Nephron progenitor cell (in vitro differentiated cells): ENCODE data around the gene SEMA5B.

Experiments
- DNase-seq: peaks from one replicate; pipeline ENCODE4 v3.0.0; 2021
- H3K27ac Mint-ChIP-seq: 2 replicates; pipeline ENCODE4 v1.8.0; 2021; ENCODE audit warnings: mild to moderate bottlenecking, moderate library complexity, mixed read lengths
- H3K27me3 Mint-ChIP-seq: 2 replicates; pipeline ENCODE4 v1.8.0; 2021; ENCODE audit warnings: mild to moderate bottlenecking, low read depth, mixed read lengths; ENCODE audit not compliant: poor library complexity
- H3K36me3 Mint-ChIP-seq: 2 replicates; pipeline ENCODE4 v1.8.0; 2021; ENCODE audit warnings: low read depth, mixed read lengths
- H3K4me1 Mint-ChIP-seq: 2 replicates; pipeline ENCODE4 v1.8.0; 2021; ENCODE audit warnings: mixed read lengths
- H3K4me3 Mint-ChIP-seq: 2 replicates; pipeline ENCODE4 v1.8.0; 2021; ENCODE audit warnings: mild to moderate bottlenecking, moderate library complexity, mixed read lengths
- H3K9me3 Mint-ChIP-seq: 2 replicates; pipeline ENCODE4 v1.8.0; 2021; ENCODE audit warnings: mild to moderate bottlenecking, moderate library complexity, mixed read lengths
- TF ChIP-seq, protein P1 (sequence below): fragments of 200-600 bp; sonication (generic); IDR thresholded peaks from 2 replicates; pipeline ENCODE4 v1.5.0; 2021; ENCODE audit warnings: antibody characterized with exemption

SEMA5B gene, protein sequence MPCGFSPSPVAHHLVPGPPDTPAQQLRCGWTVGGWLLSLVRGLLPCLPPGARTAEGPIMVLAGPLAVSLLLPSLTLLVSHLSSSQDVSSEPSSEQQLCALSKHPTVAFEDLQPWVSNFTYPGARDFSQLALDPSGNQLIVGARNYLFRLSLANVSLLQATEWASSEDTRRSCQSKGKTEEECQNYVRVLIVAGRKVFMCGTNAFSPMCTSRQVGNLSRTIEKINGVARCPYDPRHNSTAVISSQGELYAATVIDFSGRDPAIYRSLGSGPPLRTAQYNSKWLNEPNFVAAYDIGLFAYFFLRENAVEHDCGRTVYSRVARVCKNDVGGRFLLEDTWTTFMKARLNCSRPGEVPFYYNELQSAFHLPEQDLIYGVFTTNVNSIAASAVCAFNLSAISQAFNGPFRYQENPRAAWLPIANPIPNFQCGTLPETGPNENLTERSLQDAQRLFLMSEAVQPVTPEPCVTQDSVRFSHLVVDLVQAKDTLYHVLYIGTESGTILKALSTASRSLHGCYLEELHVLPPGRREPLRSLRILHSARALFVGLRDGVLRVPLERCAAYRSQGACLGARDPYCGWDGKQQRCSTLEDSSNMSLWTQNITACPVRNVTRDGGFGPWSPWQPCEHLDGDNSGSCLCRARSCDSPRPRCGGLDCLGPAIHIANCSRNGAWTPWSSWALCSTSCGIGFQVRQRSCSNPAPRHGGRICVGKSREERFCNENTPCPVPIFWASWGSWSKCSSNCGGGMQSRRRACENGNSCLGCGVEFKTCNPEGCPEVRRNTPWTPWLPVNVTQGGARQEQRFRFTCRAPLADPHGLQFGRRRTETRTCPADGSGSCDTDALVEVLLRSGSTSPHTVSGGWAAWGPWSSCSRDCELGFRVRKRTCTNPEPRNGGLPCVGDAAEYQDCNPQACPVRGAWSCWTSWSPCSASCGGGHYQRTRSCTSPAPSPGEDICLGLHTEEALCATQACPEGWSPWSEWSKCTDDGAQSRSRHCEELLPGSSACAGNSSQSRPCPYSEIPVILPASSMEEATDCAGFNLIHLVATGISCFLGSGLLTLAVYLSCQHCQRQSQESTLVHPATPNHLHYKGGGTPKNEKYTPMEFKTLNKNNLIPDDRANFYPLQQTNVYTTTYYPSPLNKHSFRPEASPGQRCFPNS

DNA sequence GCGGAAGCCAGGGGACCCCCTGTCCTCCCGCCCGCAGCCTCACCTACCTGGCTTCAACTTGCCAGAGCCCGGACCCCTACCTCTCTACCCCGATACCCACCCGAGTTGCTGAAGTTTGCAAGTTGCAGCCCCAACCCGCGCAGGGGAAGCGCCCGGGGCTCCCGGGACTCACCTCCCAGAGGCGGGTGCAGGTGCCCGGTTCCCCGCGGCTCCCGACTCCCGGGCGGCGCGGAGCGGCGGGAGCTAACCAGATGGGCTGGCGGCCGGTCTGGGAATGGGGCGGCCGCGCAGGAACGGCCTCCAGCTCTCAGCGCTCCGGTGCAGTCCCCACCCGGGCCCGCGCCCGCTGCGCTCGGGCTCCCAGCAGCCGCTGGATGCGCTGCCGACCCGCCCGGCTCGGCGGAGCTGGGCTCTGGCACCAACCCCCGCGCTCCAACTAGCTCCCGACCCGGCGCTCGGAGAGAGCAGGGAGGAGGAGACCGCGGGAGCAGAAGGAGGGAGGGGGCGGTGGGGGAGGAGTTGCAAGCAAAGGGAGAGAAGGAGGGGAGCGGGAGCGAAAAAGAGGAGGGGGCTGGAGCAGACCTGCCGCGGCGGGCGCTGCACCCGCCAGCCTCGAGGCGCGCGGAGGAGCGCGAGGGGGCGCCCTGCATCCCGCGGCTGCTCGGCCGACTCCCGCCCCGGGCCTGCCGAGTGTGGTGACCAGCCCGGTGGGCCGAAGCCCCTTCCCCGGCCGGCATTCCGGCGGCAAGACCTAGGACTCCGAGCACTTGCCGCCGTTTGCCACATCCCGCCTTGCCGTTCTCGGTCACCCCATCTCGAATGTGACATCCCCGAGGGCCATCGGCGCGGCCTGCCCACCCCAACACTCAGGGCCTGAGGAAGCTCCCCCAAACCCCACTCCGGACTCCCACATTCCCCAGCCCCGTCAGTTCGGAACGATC, at the start of gene SEMA5B:
TSS of gene SEMA5B (minus strand) at position 472 of the 941 bp plus-strand sequence. CDS start 66,500 bp downstream, outside the sequence.
- Mint-ChIP-seq H3K27ac (no peak within 1 kb of the TSS), H3K36me3 (no peaks in the 10 kb centered on the region), H3K4me1 (peaks cover 32% of the 10 kb centered on the region), H3K27me3 (peaks cover 66% of the 10 kb centered on the region), H3K9me3 (peaks cover 10% of the 10 kb centered on the region), H3K4me3 (peak within 1 kb of the TSS; percentile 85)
- TF ChIP-seq, protein P1, sequence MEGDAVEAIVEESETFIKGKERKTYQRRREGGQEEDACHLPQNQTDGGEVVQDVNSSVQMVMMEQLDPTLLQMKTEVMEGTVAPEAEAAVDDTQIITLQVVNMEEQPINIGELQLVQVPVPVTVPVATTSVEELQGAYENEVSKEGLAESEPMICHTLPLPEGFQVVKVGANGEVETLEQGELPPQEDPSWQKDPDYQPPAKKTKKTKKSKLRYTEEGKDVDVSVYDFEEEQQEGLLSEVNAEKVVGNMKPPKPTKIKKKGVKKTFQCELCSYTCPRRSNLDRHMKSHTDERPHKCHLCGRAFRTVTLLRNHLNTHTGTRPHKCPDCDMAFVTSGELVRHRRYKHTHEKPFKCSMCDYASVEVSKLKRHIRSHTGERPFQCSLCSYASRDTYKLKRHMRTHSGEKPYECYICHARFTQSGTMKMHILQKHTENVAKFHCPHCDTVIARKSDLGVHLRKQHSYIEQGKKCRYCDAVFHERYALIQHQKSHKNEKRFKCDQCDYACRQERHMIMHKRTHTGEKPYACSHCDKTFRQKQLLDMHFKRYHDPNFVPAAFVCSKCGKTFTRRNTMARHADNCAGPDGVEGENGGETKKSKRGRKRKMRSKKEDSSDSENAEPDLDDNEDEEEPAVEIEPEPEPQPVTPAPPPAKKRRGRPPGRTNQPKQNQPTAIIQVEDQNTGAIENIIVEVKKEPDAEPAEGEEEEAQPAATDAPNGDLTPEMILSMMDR = peak; percentile 27
- DNase-seq = peak; percentile 86

DNA sequence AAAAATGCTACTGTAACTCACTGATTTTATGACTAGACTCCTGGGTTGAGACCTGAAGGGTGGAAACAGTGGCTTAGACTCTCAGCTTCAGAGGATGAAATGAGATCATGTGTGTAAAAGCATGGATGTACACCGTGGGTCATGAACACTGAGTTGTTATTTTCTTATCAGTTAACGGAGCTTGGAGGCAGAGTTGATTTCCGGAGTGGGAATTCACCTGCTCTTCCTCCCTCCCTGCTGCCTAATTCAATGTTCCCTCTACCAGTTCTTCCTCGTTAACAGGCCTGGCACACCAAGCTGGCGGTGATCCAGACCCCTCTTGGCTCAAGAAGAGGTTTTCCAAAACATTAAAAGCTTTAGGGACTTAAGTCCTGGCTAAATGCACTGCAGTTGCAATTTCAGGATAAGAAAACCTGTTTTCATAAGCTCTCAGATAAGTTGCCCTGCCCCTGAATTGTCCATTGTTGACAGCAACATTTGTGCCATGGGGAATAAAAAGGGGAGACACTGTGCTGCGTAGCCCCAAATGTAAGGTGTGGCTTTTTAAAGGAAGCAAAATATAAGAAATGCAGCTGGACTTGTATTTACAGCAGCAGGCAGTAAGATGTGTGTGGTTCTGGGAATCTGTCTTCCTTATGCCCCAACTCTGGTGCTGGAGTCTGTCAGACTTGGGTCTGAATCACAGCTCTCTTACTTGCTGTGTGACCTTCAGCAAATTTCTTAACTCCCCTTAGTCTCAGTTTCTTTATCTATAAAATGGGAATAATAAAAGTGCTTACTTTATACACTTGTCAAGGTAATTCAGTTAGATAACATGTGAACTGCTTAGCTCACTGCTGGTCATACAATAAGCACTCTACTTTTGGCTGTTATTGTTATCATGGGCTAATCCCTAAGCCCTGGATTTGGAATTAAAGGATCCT, 49.2 kb upstream of the SEMA5B start:
- H3K9me3 Mint-ChIP-seq = no peaks in the 10 kb centered on the region
- H3K27me3 Mint-ChIP-seq = no peaks in the 10 kb centered on the region
- no peak overlapping the region for H3K4me3 Mint-ChIP-seq
- TF ChIP-seq, protein P1 = no peak
- H3K4me1 Mint-ChIP-seq = peaks cover 5% of the 10 kb centered on the region
- H3K36me3 Mint-ChIP-seq = no peaks in the 10 kb centered on the region
- no peak for DNase-seq
- H3K27ac Mint-ChIP-seq = no peak overlapping the region

DNA sequence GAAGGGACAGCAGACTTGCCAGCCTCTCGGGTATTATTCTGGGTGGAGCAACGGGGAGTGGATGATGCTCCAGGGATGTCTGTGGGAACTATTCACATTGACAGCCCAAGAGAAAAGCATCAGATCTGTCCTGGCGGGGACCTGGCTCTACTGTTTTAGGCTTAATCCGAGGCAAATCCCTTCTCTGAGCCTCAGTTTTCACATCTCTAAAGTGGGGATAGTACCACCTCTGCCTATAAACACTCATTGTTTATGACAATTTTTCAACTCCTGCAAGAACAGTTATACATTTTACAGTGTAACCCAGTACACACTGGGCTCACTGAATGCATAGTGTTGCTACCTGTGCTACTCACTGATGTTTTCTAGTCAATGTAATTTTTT, 48.5 kb upstream of the SEMA5B start:
- Mint-ChIP-seq H3K27me3 (no peaks in the 10 kb centered on the region), H3K27ac (no peak overlapping the region), H3K4me3 (no peak overlapping the region), H3K4me1 (peaks cover 6% of the 10 kb centered on the region), H3K36me3 (no peaks in the 10 kb centered on the region), H3K9me3 (no peaks in the 10 kb centered on the region)
- TF ChIP-seq, protein P1 = no peak
- DNase-seq = no peak

DNA sequence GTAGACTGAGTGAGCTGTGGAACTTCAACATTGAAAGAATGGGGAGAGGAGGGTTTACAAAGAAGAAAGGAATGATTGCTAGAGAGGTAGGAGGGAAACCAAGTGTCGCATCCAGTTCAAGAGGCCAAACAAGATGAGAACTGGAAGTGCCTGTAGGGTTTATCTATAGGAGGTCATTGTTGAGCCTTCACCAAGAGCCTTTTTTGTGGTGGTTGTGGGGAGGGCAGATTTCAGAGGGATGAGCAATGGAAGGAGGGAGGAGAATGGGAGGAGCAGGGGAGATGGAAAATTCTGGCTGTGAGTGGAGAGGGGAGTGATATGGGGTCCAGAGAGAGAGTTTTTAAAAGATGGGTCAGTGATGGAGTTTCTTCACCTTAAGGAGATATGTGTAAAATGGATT, 47.8 kb upstream of the SEMA5B start:
- H3K27me3 Mint-ChIP-seq = peaks cover 3% of the 10 kb centered on the region
- H3K9me3 Mint-ChIP-seq = no peaks in the 10 kb centered on the region
- H3K36me3 Mint-ChIP-seq = no peaks in the 10 kb centered on the region
- TF ChIP-seq, protein P1 = no peak
- no peak for DNase-seq
- peaks cover 11% of the 10 kb centered on the region for H3K4me1 Mint-ChIP-seq
- H3K27ac Mint-ChIP-seq = no peak overlapping the region
- H3K4me3 Mint-ChIP-seq = no peak overlapping the region
